ENCODE data around the gene MGRN1.

DNA sequence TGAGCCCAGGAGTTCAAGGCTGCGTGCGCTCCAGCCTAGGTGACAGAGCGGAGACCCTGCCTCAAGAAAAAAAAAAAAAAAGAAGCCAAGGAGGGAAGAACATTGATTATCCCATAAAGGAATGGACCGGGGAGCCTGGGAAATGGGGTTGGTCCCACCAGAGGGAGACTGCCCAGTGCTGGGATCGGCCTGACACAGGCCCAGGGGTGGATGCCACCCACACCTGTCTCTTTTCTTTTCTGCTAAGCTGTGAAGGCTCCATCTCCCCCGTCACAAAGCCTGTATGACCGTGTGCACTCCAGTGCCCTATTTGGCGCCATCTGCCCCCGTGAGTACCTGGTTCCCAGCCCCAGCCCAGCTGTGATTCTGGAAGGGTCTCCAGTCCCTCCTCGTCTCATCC is 25.6 kb upstream of the MGRN1 start:
- TF ChIP-seq, protein P1, sequence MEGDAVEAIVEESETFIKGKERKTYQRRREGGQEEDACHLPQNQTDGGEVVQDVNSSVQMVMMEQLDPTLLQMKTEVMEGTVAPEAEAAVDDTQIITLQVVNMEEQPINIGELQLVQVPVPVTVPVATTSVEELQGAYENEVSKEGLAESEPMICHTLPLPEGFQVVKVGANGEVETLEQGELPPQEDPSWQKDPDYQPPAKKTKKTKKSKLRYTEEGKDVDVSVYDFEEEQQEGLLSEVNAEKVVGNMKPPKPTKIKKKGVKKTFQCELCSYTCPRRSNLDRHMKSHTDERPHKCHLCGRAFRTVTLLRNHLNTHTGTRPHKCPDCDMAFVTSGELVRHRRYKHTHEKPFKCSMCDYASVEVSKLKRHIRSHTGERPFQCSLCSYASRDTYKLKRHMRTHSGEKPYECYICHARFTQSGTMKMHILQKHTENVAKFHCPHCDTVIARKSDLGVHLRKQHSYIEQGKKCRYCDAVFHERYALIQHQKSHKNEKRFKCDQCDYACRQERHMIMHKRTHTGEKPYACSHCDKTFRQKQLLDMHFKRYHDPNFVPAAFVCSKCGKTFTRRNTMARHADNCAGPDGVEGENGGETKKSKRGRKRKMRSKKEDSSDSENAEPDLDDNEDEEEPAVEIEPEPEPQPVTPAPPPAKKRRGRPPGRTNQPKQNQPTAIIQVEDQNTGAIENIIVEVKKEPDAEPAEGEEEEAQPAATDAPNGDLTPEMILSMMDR (IDR thresholded peaks at IDR 0.05; ENCODE audit: insufficient read depth, low read depth, low read length), result no peak
- no peak for TF ChIP-seq EZH2 (IDR thresholded peaks at IDR 0.05; ENCODE audit: insufficient read depth, low read length)

Measured in astrocyte (in vitro differentiated cells and primary cell).